Hematopoietic multipotent progenitor cell (in vitro differentiated cells): ENCODE measurements around the gene HIBADH. TPM values are rescaled to one million over a fixed set of nuclear protein-coding genes. Genes with fewer than 3 reads are reported as not detected.
"Not testable (repeated sequence)": the region's sequence is repeated elsewhere in the genome, so short reads cannot be mapped to it uniquely, and the experiment has no call there.

Source experiments
- DNase-seq, 3 donors: peaks; one replicate each; pipeline ENCODE4 v3.0.0-alpha.2; 2011 to 2015; ENCODE audit warnings: low read depth in 2 of 3, low spot score in 2 of 3
- total RNA-seq: library from RNA; depleted of rRNA; stranded (reverse); fragments of >200 nt; gene quantifications from one replicate; pipeline ENCODE4 v1.2.3, GENCODE V29; 2012

Gene HIBADH
- total RNA-seq, 1 donor: 14.3 TPM

GRCh38 chr7:27684491-27684890 is 21.8 kb upstream of the HIBADH start:
- DNase-seq: no peak

- no peak for DNase-seq
Measured at GRCh38 chr7:27680610-27681009, 17.9 kb upstream of the HIBADH start.

- no peak for DNase-seq
Measured at GRCh38 chr7:27678617-27679260, 16.1 kb upstream of the HIBADH start.

- DNase-seq: no peak
Measured at GRCh38 chr7:27677912-27678612, 15.4 kb upstream of the HIBADH start.

- not testable (repeated sequence) for DNase-seq
Measured at GRCh38 chr7:27674126-27674525, 11.4 kb upstream of the HIBADH start.

GRCh38 chr7:27671675-27672074 is 9.0 kb upstream of the HIBADH start:
- no peak for DNase-seq

GRCh38 chr7:27670676-27671075 is 8.0 kb upstream of the HIBADH start:
- DNase-seq: no peak

- DNase-seq: no peak
Measured at GRCh38 chr7:27670177-27670576, 7.5 kb upstream of the HIBADH start.

GRCh38 chr7:27665531-27665930 is 2.8 kb upstream of the HIBADH start:
- DNase-seq: no peak

- DNase-seq: no peak
Measured at GRCh38 chr7:27663989-27664331, 1.3 kb upstream of the HIBADH start.

GRCh38 chr7:27661811-27662489 is 733 bp downstream of the HIBADH start:
- peak; percentile 2 to 40 (median 36) for DNase-seq

- no peak for DNase-seq
Measured at GRCh38 chr7:27656724-27657123, 6.0 kb downstream of the HIBADH start.

- no peak for DNase-seq
Measured at GRCh38 chr7:27655184-27655583, 7.5 kb downstream of the HIBADH start.

GRCh38 chr7:27652518-27652917 is 10.2 kb downstream of the HIBADH start:
- DNase-seq: no peak

- no peak for DNase-seq
Measured at GRCh38 chr7:27651702-27652101, 11.0 kb downstream of the HIBADH start.

- no peak for DNase-seq
Measured at GRCh38 chr7:27650283-27650682, 12.4 kb downstream of the HIBADH start.

- no peak for DNase-seq
Measured at GRCh38 chr7:27647489-27647888, 15.2 kb downstream of the HIBADH start.

- no peak for DNase-seq
Measured at GRCh38 chr7:27647046-27647445, 15.6 kb downstream of the HIBADH start.

GRCh38 chr7:27642271-27642670 is 20.4 kb downstream of the HIBADH start:
- no peak for DNase-seq

GRCh38 chr7:27641581-27642230 is 21.0 kb downstream of the HIBADH start:
- no peak for DNase-seq

GRCh38 chr7:27640884-27641574 is 21.7 kb downstream of the HIBADH start:
- no peak for DNase-seq
